CD4-positive, CD25-positive, alpha-beta regulatory T cell (primary cell): ENCODE measurements around the gene KDM4B. TPM values are rescaled to one million over a fixed set of nuclear protein-coding genes. Genes with fewer than 3 reads are reported as not detected.

ENCODE experiments used
- ATAC-seq, 2 donors: fragments of 150-1000 bp; cut with Tn5 transposase; one replicate each; pipeline ENCODE4 v1.10.0; 2021; ENCODE audit warnings: low read depth in 2 of 2, moderate number of reproducible peaks in 2 of 2, moderate library complexity in 1 of 2
- DNase-seq, 3 donors: peaks; one replicate each; pipeline versions ENCODE4 v3.0.0 to v3.0.0-alpha.2; 2012 to 2022; ENCODE audit warnings: mixed read lengths in 1 of 3
- H3K27ac ChIP-seq: one replicate; pipeline ENCODE4 v1.7.0; 2013; ENCODE audit warnings: mild to moderate bottlenecking, low read length; ENCODE audit not compliant: insufficient read depth, poor library complexity, severe bottlenecking
- H3K27me3 ChIP-seq: one replicate; pipeline ENCODE4 v1.7.0; 2013; ENCODE audit warnings: low read length; ENCODE audit not compliant: control insufficient read depth, insufficient read depth
- H3K36me3 ChIP-seq: one replicate; pipeline ENCODE4 v1.7.0; 2013; ENCODE audit warnings: mild to moderate bottlenecking, low read length, moderate library complexity; ENCODE audit not compliant: control insufficient read depth, insufficient read depth
- H3K4me1 ChIP-seq: 2 replicates; pipeline ENCODE4 v1.7.0; 2013; ENCODE audit warnings: mild to moderate bottlenecking, low read length; ENCODE audit not compliant: insufficient read depth, control insufficient read depth, poor library complexity, severe bottlenecking
- H3K4me3 ChIP-seq: one replicate; pipeline ENCODE4 v1.7.0; 2013; ENCODE audit warnings: low read depth, mild to moderate bottlenecking, low read length, moderate library complexity
- H3K9me3 ChIP-seq, 2 experiments: 1 replicate in 1 of 2; 2 replicates in 1 of 2; pipeline ENCODE4 v1.7.0; 2013; ENCODE audit warnings: low read length in 2 of 2, mild to moderate bottlenecking in 1 of 2, moderate library complexity in 1 of 2; ENCODE audit not compliant: control insufficient read depth in 2 of 2
- H3K27ac Mint-ChIP-seq, 3 donors: one replicate each; pipeline ENCODE4 v1.8.0; 2020 to 2022; ENCODE audit warnings: mild to moderate bottlenecking in 3 of 3, mixed read lengths in 3 of 3, moderate library complexity in 2 of 3
- H3K27me3 Mint-ChIP-seq: one replicate; pipeline ENCODE4 v1.8.0; 2022; ENCODE audit warnings: mild to moderate bottlenecking, mixed read lengths
- H3K36me3 Mint-ChIP-seq: one replicate; pipeline ENCODE4 v1.8.0; 2020; ENCODE audit warnings: mixed read lengths
- H3K4me1 Mint-ChIP-seq, 4 donors: one replicate each; pipeline ENCODE4 v1.8.0; 2020 to 2022; ENCODE audit warnings: mixed read lengths in 4 of 4, mild to moderate bottlenecking in 1 of 4
- H3K4me3 Mint-ChIP-seq, 4 donors: one replicate each; pipeline ENCODE4 v1.8.0; 2020 to 2022; ENCODE audit warnings: mild to moderate bottlenecking in 4 of 4, mixed read lengths in 4 of 4, moderate library complexity in 3 of 4
- H3K9me3 Mint-ChIP-seq, 7 donors: one replicate each; pipeline ENCODE4 v1.8.0; 2020 to 2022; ENCODE audit warnings: mixed read lengths in 7 of 7, mild to moderate bottlenecking in 3 of 7, moderate library complexity in 2 of 7
- polyA plus RNA-seq, 4 donors: library from polyadenylated mRNA; unstranded; fragments of 300-500 nt; fragmentation: Illumina TruSeq; gene quantifications; one replicate each; pipeline ENCODE4 v1.2.3, GENCODE V29; 2021
- total RNA-seq: library from RNA; stranded (reverse); gene quantifications from one replicate; pipeline ENCODE4 v1.2.3, GENCODE V29; 2022

KDM4B gene
- total and polyA plus RNA-seq, 5 donors from 2014 or later = 6.3 to 70.0 (median 8.6) TPM

DNA sequence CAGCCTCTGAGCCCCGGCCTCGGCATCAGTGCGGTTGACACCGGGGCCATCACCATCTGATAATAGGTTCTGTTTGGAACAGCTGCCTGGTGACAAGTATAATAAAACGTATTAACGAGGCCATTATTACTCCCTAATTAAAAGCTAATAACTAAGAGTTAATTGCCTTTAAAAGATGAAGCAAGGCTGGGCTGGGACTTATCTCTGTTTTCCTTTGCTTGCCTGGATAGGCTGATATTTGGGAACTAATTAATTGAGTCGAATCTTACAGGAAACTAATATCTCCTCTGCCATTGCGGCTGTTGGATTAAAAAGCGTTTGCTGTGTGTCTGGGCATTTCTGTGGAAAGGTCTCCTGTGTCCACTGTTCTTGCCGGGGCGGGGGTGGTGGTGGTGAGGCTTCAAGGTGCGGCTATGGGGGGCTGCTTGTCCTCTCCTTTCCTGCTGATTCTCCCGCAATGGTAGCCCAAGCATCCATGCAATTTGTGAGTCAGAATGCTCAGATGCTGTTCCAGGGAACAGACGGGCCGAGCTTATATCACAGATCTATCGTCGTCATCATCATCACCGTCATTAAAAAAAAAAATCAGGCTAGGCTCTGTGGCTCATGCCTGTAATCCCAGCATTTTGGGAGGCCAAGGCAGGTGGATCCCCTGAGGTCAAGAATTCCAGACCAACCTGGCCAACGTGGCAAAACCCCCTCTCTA lies 209.0 kb downstream of the KDM4B start:
- Histone ChIP-seq H3K36me3 (no peaks in the 10 kb centered on the region), H3K4me1 (no peaks in the 10 kb centered on the region), H3K4me3 (no peak overlapping the region), H3K27me3 (no peaks in the 10 kb centered on the region), H3K9me3 (no peaks in the 10 kb centered on the region), H3K27ac (no peak overlapping the region)
- ATAC-seq (no peak), DNase-seq (no peak)
- no peaks in the 10 kb centered on the region for H3K36me3 Mint-ChIP-seq
- no peaks in the 10 kb centered on the region for H3K4me1 Mint-ChIP-seq
- peak overlapping the region in 1 of 3 donors; percentile 13 for H3K27ac Mint-ChIP-seq
- H3K27me3 Mint-ChIP-seq = peaks cover 11% of the 10 kb centered on the region
- no peak overlapping the region for H3K4me3 Mint-ChIP-seq
- peaks cover 0 to 2% (median 0%) of the 10 kb centered on the region in 7 donors for H3K9me3 Mint-ChIP-seq

DNA sequence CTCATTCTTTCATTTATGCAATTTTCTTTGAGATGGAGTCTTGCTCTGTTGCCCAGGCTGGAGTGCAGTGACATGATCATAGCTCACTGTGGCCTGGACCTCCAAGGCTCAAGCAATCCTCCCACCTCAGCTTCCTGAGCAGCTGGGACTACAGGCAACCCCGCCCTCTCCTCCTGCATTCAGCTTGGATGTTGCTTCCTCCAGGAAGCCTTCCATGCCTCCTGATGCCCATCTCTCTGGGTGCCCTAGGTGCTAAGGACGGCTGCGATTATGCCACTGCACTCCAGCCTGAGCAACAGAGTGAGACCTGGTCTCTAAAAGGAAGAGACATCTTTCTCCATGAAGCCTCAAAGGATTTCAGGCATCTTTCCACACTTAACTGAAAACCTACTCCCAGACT lies 209.9 kb downstream of the KDM4B start:
- ATAC-seq (no peak), DNase-seq (no peak)
- Mint-ChIP-seq H3K4me3 (no peak overlapping the region), H3K4me1 (no peaks in the 10 kb centered on the region), H3K27me3 (peaks cover 11% of the 10 kb centered on the region), H3K9me3 (peaks cover 0 to 2% (median 0%) of the 10 kb centered on the region in 7 donors), H3K27ac (no peak overlapping the region), H3K36me3 (no peaks in the 10 kb centered on the region)
- Histone ChIP-seq H3K4me3 (no peak overlapping the region), H3K36me3 (no peaks in the 10 kb centered on the region), H3K4me1 (no peaks in the 10 kb centered on the region), H3K27me3 (no peaks in the 10 kb centered on the region), H3K9me3 (no peaks in the 10 kb centered on the region), H3K27ac (no peak overlapping the region)

DNA sequence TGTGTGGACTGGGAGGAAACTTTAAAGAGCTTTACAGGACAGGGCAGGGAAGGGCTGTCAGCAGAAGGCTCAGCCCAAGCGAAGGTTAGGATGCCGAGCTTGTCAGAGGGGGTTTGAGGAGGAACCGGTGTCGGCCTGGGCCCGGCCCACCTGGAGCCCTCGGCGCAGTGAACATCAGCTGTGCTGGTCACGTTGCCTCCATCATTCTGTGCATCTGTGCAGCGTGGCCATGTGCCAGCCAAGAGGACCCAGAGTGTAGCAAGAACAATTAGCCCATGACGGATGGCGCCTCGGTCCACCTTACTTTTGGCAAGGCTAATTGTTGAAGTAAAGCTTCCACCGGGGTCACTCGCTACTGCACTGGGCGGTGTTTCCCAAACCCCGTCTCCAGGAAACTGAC lies 210.3 kb downstream of the KDM4B start:
- no peaks in the 10 kb centered on the region for H3K36me3 ChIP-seq
- H3K27ac ChIP-seq = no peak overlapping the region
- H3K9me3 Mint-ChIP-seq = peaks cover 0 to 2% (median 0%) of the 10 kb centered on the region in 7 donors
- H3K4me1 Mint-ChIP-seq = no peaks in the 10 kb centered on the region
- H3K27me3 Mint-ChIP-seq = peaks cover 11% of the 10 kb centered on the region
- no peak overlapping the region for H3K4me3 Mint-ChIP-seq
- no peaks in the 10 kb centered on the region for H3K4me1 ChIP-seq
- H3K4me3 ChIP-seq = no peak overlapping the region
- no peak overlapping the region for H3K27ac Mint-ChIP-seq
- H3K27me3 ChIP-seq = no peaks in the 10 kb centered on the region
- H3K36me3 Mint-ChIP-seq = no peaks in the 10 kb centered on the region
- ATAC-seq (no peak), DNase-seq (no peak)
- no peaks in the 10 kb centered on the region for H3K9me3 ChIP-seq

DNA sequence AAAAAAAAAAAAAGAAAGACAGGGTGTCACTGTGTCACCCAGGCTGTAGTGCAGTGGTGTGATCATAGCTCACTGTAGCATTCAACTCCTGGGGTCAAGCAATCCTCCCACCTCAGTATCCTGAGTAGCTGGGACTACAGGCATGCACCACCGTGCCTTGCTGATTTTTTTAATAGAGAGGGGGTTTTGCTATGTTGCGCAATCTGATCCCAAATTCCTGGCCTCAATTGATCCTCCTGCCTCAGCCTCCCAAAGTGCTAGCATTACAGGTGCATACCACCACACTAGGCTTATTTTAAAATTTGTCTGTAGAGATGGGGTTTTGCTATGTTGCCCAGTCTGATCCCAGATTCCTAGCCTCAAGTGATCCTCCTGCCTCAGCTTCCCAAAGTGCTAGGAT lies 212.4 kb downstream of the KDM4B start:
- Mint-ChIP-seq H3K9me3 (peaks cover 0 to 2% (median 0%) of the 10 kb centered on the region in 7 donors), H3K27me3 (peaks cover 14% of the 10 kb centered on the region)

DNA sequence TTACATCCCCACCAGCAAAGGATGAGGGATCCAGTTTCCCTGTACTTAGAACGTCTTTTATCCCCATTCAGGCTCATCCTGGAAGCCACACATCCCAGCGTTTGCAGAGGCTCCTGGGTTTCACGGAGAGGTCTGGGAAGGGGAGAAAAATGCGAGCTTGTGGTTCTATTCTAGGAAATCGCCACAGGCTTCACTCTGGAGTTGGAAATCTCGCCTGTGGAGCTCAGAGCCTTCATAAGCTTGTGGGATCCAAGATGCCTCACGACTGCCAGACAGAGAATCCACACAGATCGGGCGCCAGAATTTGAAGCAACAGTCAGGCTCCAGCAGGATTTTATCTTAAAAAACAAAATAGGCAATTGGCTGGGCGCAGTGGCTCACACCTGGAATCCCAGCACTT lies 213.8 kb downstream of the KDM4B start:
- Mint-ChIP-seq H3K36me3 (no peaks in the 10 kb centered on the region), H3K4me3 (no peak overlapping the region), H3K4me1 (no peaks in the 10 kb centered on the region), H3K9me3 (peaks cover 0 to 2% (median 0%) of the 10 kb centered on the region in 7 donors), H3K27me3 (peaks cover 8% of the 10 kb centered on the region), H3K27ac (no peak overlapping the region)
- Histone ChIP-seq H3K36me3 (no peaks in the 10 kb centered on the region), H3K9me3 (no peaks in the 10 kb centered on the region), H3K4me3 (no peak overlapping the region), H3K27me3 (no peaks in the 10 kb centered on the region), H3K4me1 (no peaks in the 10 kb centered on the region), H3K27ac (no peak overlapping the region)
- DNase-seq (no peak), ATAC-seq (no peak)

More for the DNA sequence above, 212.4 kb downstream of the KDM4B start:
- no peaks in the 10 kb centered on the region for H3K9me3 ChIP-seq
- H3K4me3 ChIP-seq = no peak overlapping the region
- H3K36me3 ChIP-seq = no peaks in the 10 kb centered on the region
- Mint-ChIP-seq H3K27ac (no peak overlapping the region), H3K36me3 (no peaks in the 10 kb centered on the region), H3K4me1 (no peaks in the 10 kb centered on the region), H3K4me3 (no peak overlapping the region)
- no peak for ATAC-seq
- H3K27me3 ChIP-seq = no peaks in the 10 kb centered on the region
- no peak for DNase-seq
- H3K4me1 ChIP-seq = no peaks in the 10 kb centered on the region
- H3K27ac ChIP-seq = no peak overlapping the region

DNA sequence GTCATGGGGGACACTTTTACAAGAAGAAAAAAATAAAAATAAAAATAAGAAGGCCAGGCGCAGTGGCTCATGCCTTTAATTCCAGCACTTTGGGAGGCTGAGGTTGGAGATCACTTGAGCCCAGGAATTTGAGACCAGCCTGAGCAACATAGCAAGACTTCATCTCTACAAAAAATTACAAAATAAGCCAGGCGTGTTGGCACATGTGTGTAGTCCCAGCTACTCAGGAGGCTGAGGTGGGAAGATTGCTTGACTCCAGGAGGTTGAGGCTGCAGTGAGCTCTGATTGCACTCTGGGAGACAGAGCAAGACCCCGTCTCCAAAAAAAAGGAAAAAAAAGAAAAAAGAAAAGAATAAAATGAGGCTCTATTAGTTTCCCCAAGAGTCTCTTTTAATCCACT lies 214.7 kb downstream of the KDM4B start:
- Histone ChIP-seq H3K36me3 (no peaks in the 10 kb centered on the region), H3K9me3 (no peaks in the 10 kb centered on the region), H3K27me3 (no peaks in the 10 kb centered on the region), H3K4me1 (no peaks in the 10 kb centered on the region), H3K4me3 (no peak overlapping the region), H3K27ac (no peak overlapping the region)
- DNase-seq (no peak), ATAC-seq (no peak)
- H3K9me3 Mint-ChIP-seq = no peaks in the 10 kb centered on the region
- H3K27ac Mint-ChIP-seq = no peak overlapping the region
- no peak overlapping the region for H3K4me3 Mint-ChIP-seq
- peaks cover 8% of the 10 kb centered on the region for H3K27me3 Mint-ChIP-seq
- no peaks in the 10 kb centered on the region for H3K4me1 Mint-ChIP-seq
- H3K36me3 Mint-ChIP-seq = no peaks in the 10 kb centered on the region

DNA sequence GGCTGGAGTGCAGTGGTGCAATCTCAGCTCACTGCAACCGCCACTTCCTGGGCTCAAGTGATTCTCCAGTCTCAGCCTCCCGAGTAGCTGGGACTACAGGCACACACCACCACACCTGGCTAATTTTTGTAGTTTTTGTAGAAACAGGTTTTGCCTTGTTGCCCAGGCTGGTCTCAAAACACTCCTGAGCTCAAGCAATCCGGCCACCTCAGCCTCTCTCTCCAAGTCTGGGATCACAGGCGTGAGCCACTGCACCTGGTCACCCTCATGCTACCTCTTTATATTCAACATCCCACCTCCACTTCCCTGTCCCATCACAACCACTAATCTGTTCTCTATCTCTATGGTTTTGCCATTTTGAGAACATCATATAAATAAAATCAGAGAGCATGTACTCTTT lies 216.0 kb downstream of the KDM4B start:
- Mint-ChIP-seq H3K4me3 (no peak overlapping the region), H3K4me1 (no peaks in the 10 kb centered on the region), H3K36me3 (no peaks in the 10 kb centered on the region), H3K9me3 (no peaks in the 10 kb centered on the region), H3K27me3 (peaks cover 5% of the 10 kb centered on the region), H3K27ac (no peak overlapping the region)
- Histone ChIP-seq H3K4me3 (no peak overlapping the region), H3K4me1 (no peaks in the 10 kb centered on the region), H3K27me3 (no peaks in the 10 kb centered on the region), H3K36me3 (no peaks in the 10 kb centered on the region), H3K27ac (no peak overlapping the region), H3K9me3 (no peaks in the 10 kb centered on the region)
- DNase-seq (no peak), ATAC-seq (no peak)

DNA sequence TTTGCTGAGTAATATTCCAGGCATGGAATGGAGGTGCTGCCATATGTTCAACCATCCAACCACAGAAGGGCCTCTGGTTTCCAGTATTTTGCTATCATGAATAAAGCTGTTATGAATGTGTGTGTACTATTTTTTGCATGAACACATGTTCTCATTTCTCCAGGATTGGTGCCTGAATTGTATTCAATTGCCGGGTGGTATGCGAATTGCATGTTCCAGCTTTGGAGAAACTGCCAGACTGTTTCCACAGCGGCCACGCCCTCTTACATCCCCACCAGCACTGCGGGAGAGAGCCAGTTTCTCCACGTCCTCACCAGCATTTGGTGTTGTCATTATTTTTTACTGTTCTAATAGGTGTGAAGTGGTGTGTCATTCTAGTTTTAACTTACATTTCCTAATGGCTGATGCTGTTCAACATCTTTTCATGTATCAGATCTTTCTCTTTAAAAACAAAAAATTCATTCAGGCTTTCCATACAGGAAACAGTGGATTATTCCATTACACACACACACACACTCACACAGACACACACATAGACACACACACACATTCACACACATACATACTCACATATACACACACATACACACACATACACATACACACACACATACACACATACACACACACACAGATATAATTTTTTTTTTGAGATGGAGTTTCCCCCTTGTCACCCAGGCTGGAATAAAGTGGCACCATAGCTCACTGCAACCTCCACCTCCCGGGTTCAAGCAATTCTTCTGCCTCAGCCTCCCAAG lies 217.6 kb downstream of the KDM4B start:
- no peaks in the 10 kb centered on the region for H3K36me3 ChIP-seq
- ATAC-seq (no peak), DNase-seq (no peak)
- no peak overlapping the region for H3K4me3 Mint-ChIP-seq
- no peak overlapping the region for H3K4me3 ChIP-seq
- no peaks in the 10 kb centered on the region for H3K27me3 ChIP-seq
- H3K9me3 Mint-ChIP-seq = no peaks in the 10 kb centered on the region
- no peaks in the 10 kb centered on the region for H3K36me3 Mint-ChIP-seq
- H3K27me3 Mint-ChIP-seq = peaks cover 4% of the 10 kb centered on the region
- H3K9me3 ChIP-seq = no peaks in the 10 kb centered on the region
- no peaks in the 10 kb centered on the region for H3K4me1 Mint-ChIP-seq
- H3K4me1 ChIP-seq = no peaks in the 10 kb centered on the region
- no peak overlapping the region for H3K27ac Mint-ChIP-seq
- no peak overlapping the region for H3K27ac ChIP-seq
